ENCODE data around the gene ERCC5.

ERCC5 gene

DNA sequence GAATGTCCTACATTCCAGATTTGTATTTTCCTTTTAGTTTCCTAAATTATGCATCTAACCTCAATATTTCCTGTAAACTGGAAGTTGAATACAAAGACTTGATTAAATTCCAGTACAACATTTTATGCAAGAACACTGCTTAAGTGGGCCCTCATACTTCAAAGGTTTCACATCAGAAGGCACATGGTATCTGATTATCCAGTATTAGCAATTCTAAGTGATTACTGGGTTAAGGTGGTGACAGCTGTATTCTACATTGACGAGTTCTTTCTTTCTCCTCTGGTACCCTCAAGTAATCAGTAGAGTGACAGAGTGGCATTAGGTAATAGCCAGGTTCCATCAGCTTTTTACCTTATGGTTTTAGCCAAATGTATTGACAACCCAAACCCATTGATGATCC is 28.6 kb upstream of the ERCC5 start:
- no peak overlapping the region for H3K4me3 ChIP-seq (ENCODE audit: low read depth, low read length)
- no peak for DNase-seq (ENCODE audit: low read depth, low spot score)
- TF ChIP-seq, protein P1, sequence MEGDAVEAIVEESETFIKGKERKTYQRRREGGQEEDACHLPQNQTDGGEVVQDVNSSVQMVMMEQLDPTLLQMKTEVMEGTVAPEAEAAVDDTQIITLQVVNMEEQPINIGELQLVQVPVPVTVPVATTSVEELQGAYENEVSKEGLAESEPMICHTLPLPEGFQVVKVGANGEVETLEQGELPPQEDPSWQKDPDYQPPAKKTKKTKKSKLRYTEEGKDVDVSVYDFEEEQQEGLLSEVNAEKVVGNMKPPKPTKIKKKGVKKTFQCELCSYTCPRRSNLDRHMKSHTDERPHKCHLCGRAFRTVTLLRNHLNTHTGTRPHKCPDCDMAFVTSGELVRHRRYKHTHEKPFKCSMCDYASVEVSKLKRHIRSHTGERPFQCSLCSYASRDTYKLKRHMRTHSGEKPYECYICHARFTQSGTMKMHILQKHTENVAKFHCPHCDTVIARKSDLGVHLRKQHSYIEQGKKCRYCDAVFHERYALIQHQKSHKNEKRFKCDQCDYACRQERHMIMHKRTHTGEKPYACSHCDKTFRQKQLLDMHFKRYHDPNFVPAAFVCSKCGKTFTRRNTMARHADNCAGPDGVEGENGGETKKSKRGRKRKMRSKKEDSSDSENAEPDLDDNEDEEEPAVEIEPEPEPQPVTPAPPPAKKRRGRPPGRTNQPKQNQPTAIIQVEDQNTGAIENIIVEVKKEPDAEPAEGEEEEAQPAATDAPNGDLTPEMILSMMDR (IDR thresholded peaks at IDR 0.05; ENCODE audit: low read depth, low read length) = no peak
- in situ Hi-C loops (cut with HindIII; ENCODE audit: low sequenced_read_pairs) = no loop called here

DNA sequence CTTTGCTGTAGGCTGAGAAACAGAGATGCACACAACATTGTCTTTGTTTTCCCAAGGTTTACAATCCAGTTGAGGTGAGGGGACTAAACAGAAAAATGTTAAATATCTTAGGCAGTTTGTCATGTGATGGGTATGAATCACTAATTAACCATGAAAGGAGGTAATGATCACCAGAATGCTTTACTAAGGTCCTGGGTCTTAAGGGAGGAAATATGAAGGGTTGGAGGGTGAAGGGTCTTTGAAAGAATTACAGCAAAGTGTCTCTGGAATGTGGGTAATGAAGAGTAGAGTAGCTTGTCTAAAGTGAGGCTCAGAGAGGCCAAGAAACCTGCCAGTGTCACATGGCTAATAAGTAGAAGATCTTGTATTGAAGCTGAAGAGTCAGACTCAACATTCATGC is 27.9 kb upstream of the ERCC5 start:
- in situ Hi-C loops (cut with HindIII; ENCODE audit: low sequenced_read_pairs) = no loop called here
- DNase-seq (ENCODE audit: low read depth, low spot score) = peak; percentile 27
- no peak overlapping the region for H3K4me3 ChIP-seq (ENCODE audit: low read depth, low read length)
- TF ChIP-seq, protein P1 (IDR thresholded peaks at IDR 0.05; ENCODE audit: low read depth, low read length) = no peak

DNA sequence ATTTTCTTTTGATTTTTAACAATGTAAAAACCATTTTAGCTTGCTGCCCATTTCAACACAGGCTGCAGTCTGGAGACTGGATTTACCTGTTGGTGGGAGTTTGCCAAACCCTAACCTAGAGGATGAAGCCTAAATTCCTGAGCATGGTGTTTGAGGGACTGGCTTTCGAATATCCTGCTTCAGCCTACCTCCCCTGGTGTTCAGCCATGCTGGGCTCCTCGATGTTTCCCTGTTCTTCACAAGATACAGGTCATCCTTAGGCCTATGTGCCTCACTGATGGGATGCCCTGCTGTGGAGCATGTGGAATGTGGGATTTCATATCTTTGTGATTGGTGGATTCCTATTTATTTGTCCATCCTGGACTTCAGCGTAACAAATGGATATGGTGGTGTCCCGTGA is 20.4 kb upstream of the ERCC5 start:
- DNase-seq (ENCODE audit: low read depth, low spot score) = no peak
- TF ChIP-seq, protein P1 (IDR thresholded peaks at IDR 0.05; ENCODE audit: low read depth, low read length) = no peak
- H3K4me3 ChIP-seq (ENCODE audit: low read depth, low read length) = peak overlapping the region; percentile 23
- in situ Hi-C loops (cut with HindIII; ENCODE audit: low sequenced_read_pairs) = no loop called here

DNA sequence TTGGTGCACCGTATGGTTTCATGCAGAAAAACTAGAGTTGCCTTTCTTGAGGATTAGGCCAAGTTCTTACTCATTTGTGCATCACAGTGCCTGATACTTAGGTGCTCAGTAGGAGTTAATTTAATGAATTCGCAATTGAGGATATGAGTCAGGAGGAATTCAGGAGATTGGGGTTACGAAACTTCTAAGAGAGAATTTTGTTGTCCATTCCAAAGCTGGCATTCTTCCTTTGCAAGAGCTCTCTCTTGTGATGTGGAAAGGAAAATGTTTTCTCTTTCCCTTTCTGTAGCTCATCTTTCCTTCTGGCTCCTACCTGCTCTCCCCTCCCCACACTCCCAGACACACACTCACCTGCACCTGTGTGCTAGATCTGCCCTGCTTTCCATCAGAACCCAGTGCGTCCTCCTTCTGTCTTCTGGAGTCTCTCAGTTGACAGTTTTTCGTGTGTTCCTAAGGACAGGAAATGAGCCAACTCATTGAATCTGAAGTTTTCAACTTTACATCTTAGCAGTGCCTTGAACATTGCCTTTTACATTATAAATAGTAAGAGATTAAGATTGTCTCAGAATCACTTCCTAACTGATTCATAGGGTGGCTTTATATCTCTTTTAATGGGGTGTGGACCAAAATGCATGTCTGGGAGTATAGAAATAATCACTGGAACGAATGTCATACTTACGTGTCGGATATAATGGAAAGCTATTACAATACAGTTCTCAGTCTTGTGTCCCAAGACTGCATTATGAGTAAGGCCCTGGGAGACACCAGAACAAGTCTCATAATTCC is 19.7 kb upstream of the ERCC5 start:
- H3K4me3 ChIP-seq (ENCODE audit: low read depth, low read length) = peak overlapping the region; percentile 23
- in situ Hi-C loops (cut with HindIII; ENCODE audit: low sequenced_read_pairs) = no loop called here
- TF ChIP-seq, protein P1 (IDR thresholded peaks at IDR 0.05; ENCODE audit: low read depth, low read length) = no peak
- DNase-seq (ENCODE audit: low read depth, low spot score) = peak; percentile 93

DNA sequence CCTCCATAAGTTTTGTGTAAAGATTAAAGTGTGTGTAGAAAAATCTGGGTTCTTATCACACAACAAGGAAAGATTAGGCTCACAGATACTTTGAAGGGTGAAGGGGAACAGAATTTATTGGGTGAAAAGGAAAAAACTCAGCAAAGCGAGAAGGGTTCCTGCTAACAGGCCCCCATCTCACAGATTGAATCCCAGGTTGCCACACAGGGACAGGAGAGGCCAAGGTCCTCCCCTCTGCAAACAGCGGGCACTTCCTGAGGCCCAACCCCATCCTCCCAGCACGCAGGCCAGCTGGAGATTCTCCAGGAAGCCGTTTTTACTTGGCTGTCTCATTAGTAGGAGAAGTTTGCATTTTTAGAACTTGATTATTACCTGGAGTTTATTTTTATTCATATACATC is 15.2 kb upstream of the ERCC5 start:
- DNase-seq (ENCODE audit: low read depth, low spot score) = no peak
- H3K4me3 ChIP-seq (ENCODE audit: low read depth, low read length) = no peak overlapping the region
- in situ Hi-C loops (cut with HindIII; ENCODE audit: low sequenced_read_pairs) = no loop called here
- TF ChIP-seq, protein P1 (IDR thresholded peaks at IDR 0.05; ENCODE audit: low read depth, low read length) = no peak

DNA sequence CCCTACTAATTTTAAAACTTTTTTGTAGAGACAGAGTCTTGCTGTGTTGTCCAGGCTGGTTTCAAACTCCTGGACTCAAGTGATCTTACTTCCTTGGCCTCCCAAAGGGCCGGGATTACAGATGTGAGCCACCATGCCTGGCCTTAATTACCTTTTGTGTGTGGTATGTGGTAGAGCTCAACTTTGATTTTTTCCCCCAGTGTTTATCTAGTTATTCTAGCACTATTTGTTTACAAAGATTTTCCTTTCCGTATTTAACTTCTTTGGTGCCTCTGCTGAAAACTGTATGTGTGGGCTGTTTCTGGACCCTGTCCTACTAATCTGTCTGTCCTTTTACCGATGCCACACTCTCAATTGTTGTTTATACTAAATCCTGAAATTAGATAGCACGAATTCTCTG is 9.4 kb upstream of the ERCC5 start:
- TF ChIP-seq, protein P1 (IDR thresholded peaks at IDR 0.05; ENCODE audit: low read depth, low read length) = no peak
- no peak for DNase-seq (ENCODE audit: low read depth, low spot score)
- H3K4me3 ChIP-seq (ENCODE audit: low read depth, low read length) = no peak overlapping the region
- in situ Hi-C loops (cut with HindIII; ENCODE audit: low sequenced_read_pairs) = no loop called here
